A549 (cell line): ENCODE data around the gene TRIM15. TPM values are rescaled to one million over a fixed set of nuclear protein-coding genes. Genes with fewer than 3 reads are reported as not detected.
"Not testable (repeated sequence)": the region's sequence is repeated elsewhere in the genome, so short reads cannot be mapped to it uniquely, and the experiment has no call there.

ENCODE experiments used
- ATAC-seq, 2 experiments: fragments of 200-7000 bp in 1 of 2; fragments of >200 bp in 1 of 2; cut with Nextera tagmentation in 1 of 2; cut with Tn5 transposase in 1 of 2; 3 replicates each; pipeline versions ENCODE4 v1.8.0 to v1.9.1; 2018 to 2020; ENCODE audit warnings: mild to moderate bottlenecking in 1 of 2, moderate library complexity in 1 of 2
- CTCF ChIA-PET: fragments of 300-600 bp; sonication (Branson Sonifier 250); formaldehyde crosslinking; extraction: SDS; loops from one replicate; lab custom pipeline; 2021; ENCODE audit warnings: antibody characterized with exemption, inconsistent platforms; lab: Yijun Ruan, JAX
- POLR2A ChIA-PET: fragments of 350-600 bp; formaldehyde crosslinking; extraction: SDS; loops from one replicate; lab custom pipeline; 2021; ENCODE audit warnings: antibody characterized with exemption, inconsistent platforms; lab: Yijun Ruan, JAX
- DNase-seq, 2 experiments: peaks; one replicate each; pipeline versions ENCODE4 v3.0.0 to v3.0.0-alpha.2; 2011 to 2016; ENCODE audit warnings: low read depth in 1 of 2, low spot score in 1 of 2
- FAIRE-seq: peaks from 2 replicates; lab custom pipeline; 2011; peaks lifted over from hg19 to GRCh38; lab: Jason Lieb, UNC
- H3K27ac ChIP-seq, 2 experiments: fragments of >200 bp; sonication (Bioruptor Twin); formaldehyde crosslinking; 3 replicates each; pipeline ENCODE4 v1.5.1; 2016 to 2017
- H3K4me1 ChIP-seq: fragments of >200 bp; sonication (Bioruptor Twin); formaldehyde crosslinking; 3 replicates; pipeline ENCODE4 v1.6.1; 2016
- H3K4me2 ChIP-seq: fragments of >200 bp; sonication (Bioruptor Twin); formaldehyde crosslinking; 3 replicates; pipeline ENCODE4 v1.6.1; 2016
- H3K4me3 ChIP-seq: fragments of >200 bp; sonication (Bioruptor Twin); formaldehyde crosslinking; 3 replicates; pipeline ENCODE4 v1.5.1; 2016
- H3K9me3 ChIP-seq: fragments of >200 bp; sonication (Bioruptor Twin); formaldehyde crosslinking; 3 replicates; pipeline ENCODE4 v1.6.1; 2016
- BCL3 ChIP-seq: fragments of >200 bp; sonication (Bioruptor Twin); formaldehyde crosslinking; IDR thresholded peaks from 3 replicates; pipeline ENCODE4 v1.6.1; 2016
- BHLHE40 ChIP-seq: IDR thresholded peaks from 2 replicates; pipeline ENCODE4 v1.6.1; 2012; ENCODE audit warnings: low read depth, low read length, inconsistent platforms
- CBX2 ChIP-seq: fragments of 200-600 bp; sonication (generic); IDR thresholded peaks from 2 replicates; pipeline ENCODE4 v1.6.1; 2016; ENCODE audit warnings: low read depth, mild to moderate bottlenecking, borderline replicate concordance
- CHD4 ChIP-seq: fragments of 200-600 bp; sonication (generic); IDR thresholded peaks from 2 replicates; pipeline ENCODE4 v1.6.1; 2016; ENCODE audit warnings: antibody characterized with exemption, mild to moderate bottlenecking, borderline replicate concordance
- CTCF ChIP-seq: fragments of >200 bp; sonication (Bioruptor Twin); formaldehyde crosslinking; IDR thresholded peaks from 3 replicates; pipeline ENCODE4 v1.5.1; 2016
- E2F6 ChIP-seq: IDR thresholded peaks from 2 replicates; pipeline ENCODE4 v1.6.1; 2012; ENCODE audit warnings: low read depth, borderline replicate concordance
- EHF ChIP-seq: fragments of 250-450 bp; sonication (Bioruptor Pico); IDR thresholded peaks from 2 replicates; pipeline ENCODE4 v1.5.0; 2020; ENCODE audit warnings: mild to moderate bottlenecking
- ESRRA ChIP-seq: fragments of 150-350 bp; IDR thresholded peaks from 2 replicates; pipeline ENCODE4 v1.6.1; 2014; ENCODE audit warnings: mild to moderate bottlenecking, low read length, borderline replicate concordance
- FOXS1 ChIP-seq: fragments of 250-450 bp; sonication (Bioruptor Pico); IDR thresholded peaks from 2 replicates; pipeline ENCODE4 v1.5.0; 2020; ENCODE audit warnings: mild to moderate bottlenecking, moderate library complexity
- GATA3 ChIP-seq: IDR thresholded peaks from 2 replicates; pipeline ENCODE4 v1.6.1; 2012; ENCODE audit warnings: borderline replicate concordance
- KDM5A ChIP-seq: fragments of 200-600 bp; sonication (generic); IDR thresholded peaks from 2 replicates; pipeline ENCODE4 v1.6.1; 2016; ENCODE audit warnings: antibody characterized with exemption, mild to moderate bottlenecking
- NPAS2 ChIP-seq: fragments of 250-450 bp; sonication (Bioruptor Pico); IDR thresholded peaks from 2 replicates; pipeline ENCODE4 v1.8.0; 2022; ENCODE audit warnings: mild to moderate bottlenecking, moderate library complexity, borderline replicate concordance
- NR3C1 ChIP-seq: fragments of >200 bp; sonication (Bioruptor Twin); formaldehyde crosslinking; IDR thresholded peaks from 3 replicates; pipeline ENCODE4 v1.6.1; 2017
- PBX3 ChIP-seq: IDR thresholded peaks from 2 replicates; pipeline ENCODE4 v1.6.1; 2012
- POLR2A ChIP-seq: IDR thresholded peaks from 2 replicates; pipeline ENCODE4 v1.6.1; 2012; ENCODE audit warnings: mild to moderate bottlenecking, low read length
- RARB ChIP-seq: fragments of 250-450 bp; sonication (Bioruptor Pico); IDR thresholded peaks from 2 replicates; pipeline ENCODE4 v1.8.0; 2021; ENCODE audit warnings: mild to moderate bottlenecking, moderate library complexity
- RNF2 ChIP-seq: fragments of 200-600 bp; sonication (generic); IDR thresholded peaks from 2 replicates; pipeline ENCODE4 v1.6.1; 2016; ENCODE audit warnings: low read depth, mild to moderate bottlenecking, antibody characterized with exemption, moderate library complexity, borderline replicate concordance
- SMC3 ChIP-seq: fragments of >200 bp; sonication (Bioruptor Twin); formaldehyde crosslinking; IDR thresholded peaks from 3 replicates; pipeline ENCODE4 v1.6.1; 2018; ENCODE audit warnings: inconsistent platforms
- TFCP2L1 ChIP-seq: fragments of 250-450 bp; sonication (Bioruptor Pico); IDR thresholded peaks from 2 replicates; pipeline ENCODE4 v1.5.0; 2021; ENCODE audit warnings: mild to moderate bottlenecking
- TP53 ChIP-seq: fragments of 250-450 bp; sonication (Bioruptor Pico); IDR thresholded peaks from 2 replicates; pipeline ENCODE4 v1.5.0; 2021; ENCODE audit warnings: mild to moderate bottlenecking, moderate library complexity
- WGBS: methylation state at CpG from one replicate; pipeline ENCODE4 v1.1.6; 2017; ENCODE audit errors: missing lambda C conversion rate; 5-methylcytosine and 5-hydroxymethylcytosine counted together
- polyA plus RNA-seq, 4 experiments: library from polyadenylated mRNA; depleted of rRNA in 3 of 4; stranded (reverse); fragments of >200 nt; fragmentation: RNase III in 1 of 4; extraction: RNeasy Plus Mini Kit Qiagen cat#74134 plus additional on column Dnase treatment in 1 of 4; gene quantifications; 2 replicates in 3 of 4; 3 replicates in 1 of 4; pipeline ENCODE4 v1.2.3, GENCODE V29; 2011 to 2017

TRIM15 gene
- polyA plus RNA-seq, 2 of the 4 experiments (the other 2 are of a cell fraction) = 0.09 to 0.37 TPM

- Histone ChIP-seq H3K27ac (no peak overlapping the region), H3K4me3 (no peak overlapping the region), H3K4me2 (no peak overlapping the region), H3K9me3 (no peaks in the 10 kb centered on the region), H3K4me1 (peaks cover 36% of the 10 kb centered on the region)
- CTCF ChIA-PET = interaction anchor here (0.8 to 16.7 kb wide), 3 partner anchors 10 to 22 kb away, joined by 3 to 353 read pairs (median 4); partner anchors contain the start of gene TRIM40
- 76% methylated on average over 6 of the region's 6 CpGs for WGBS
- TF ChIP-seq PBX3 (no peak), CHD4 (no peak), RNF2 (no peak), GATA3 (no peak)
- ATAC-seq (no peak), DNase-seq (no peak), FAIRE-seq (no peak)
- POLR2A ChIA-PET = no interaction called here
Measured at GRCh38 chr6:30116724-30117123, 46.6 kb upstream of the TRIM15 start.

- H3K4me1 ChIP-seq = peaks cover 25% of the 10 kb centered on the region
- CTCF ChIA-PET = interaction anchor here (2.6 to 2.8 kb wide), 2 partner anchors 11 to 16 kb away, joined by 12 to 17 read pairs; no protein-coding TSS in a partner anchor
- ATAC-seq, H3K4me2 ChIP-seq, FAIRE-seq, H3K27ac ChIP-seq, DNase-seq, POLR2A ChIA-PET, H3K9me3 ChIP-seq, H3K4me3 ChIP-seq: not testable (repeated sequence)
- WGBS = 89% methylated on average over 5 of the region's 5 CpGs
Measured at GRCh38 chr6:30118691-30119090, 44.7 kb upstream of the TRIM15 start.

- H3K9me3 ChIP-seq = no peaks in the 10 kb centered on the region
- H3K4me1 ChIP-seq = peaks cover 18% of the 10 kb centered on the region; the same call in 1 of the 3 replicates
- WGBS = 83% methylated on average over 10 of the region's 10 CpGs
- ChIA-PET CTCF (interaction anchor here (2.2 to 17.3 kb wide), 2 partner anchors 10 to 13 kb away, joined by 14 to 353 read pairs; partner anchors contain the start of gene TRIM31), POLR2A (no interaction called here)
- TF ChIP-seq NR3C1 = no peak
- TF ChIP-seq SMC3 = no peak
- no peak for TF ChIP-seq BCL3
- TF ChIP-seq TFCP2L1 = no peak
- TF ChIP-seq RARB = no peak
- no peak for TF ChIP-seq BHLHE40
- no peak for TF ChIP-seq EHF (CRISPR knock-in tag)
- no peak for TF ChIP-seq NPAS2 (CRISPR knock-in tag)
- no peak for TF ChIP-seq CTCF
- TF ChIP-seq E2F6 = no peak
- no peak for TF ChIP-seq POLR2A
- no peak for TF ChIP-seq TP53 (CRISPR knock-in tag)
- no peak for TF ChIP-seq FOXS1
- TF ChIP-seq ESRRA = no peak
- no peak for TF ChIP-seq CBX2
- no peak for TF ChIP-seq RNF2
- no peak for TF ChIP-seq PBX3
- TF ChIP-seq KDM5A = no peak
- TF ChIP-seq, all 56 proteins: peak for 0
- H3K4me3 ChIP-seq = no peak overlapping the region
- DNase-seq (no peak), FAIRE-seq (no peak), ATAC-seq (no peak)
- no peak overlapping the region for H3K27ac ChIP-seq
- no peak overlapping the region for H3K4me2 ChIP-seq
Measured at GRCh38 chr6:30121446-30122366, 41.6 kb upstream of the TRIM15 start.
